ENCODE data around the gene HRNR.

- TF ChIP-seq POLR2A (IDR thresholded peaks at IDR 0.05; ENCODE audit: low read length) (no peak), GATA1 (IDR thresholded peaks at IDR 0.05; ENCODE audit: low read depth, low read length) (no peak)
Measured at GRCh38 chr1:152168535-152168868, 55.5 kb downstream of the HRNR start.
